ENCODE measurements around the gene PI4KA.
"Not testable (repeated sequence)": the region's sequence is repeated elsewhere in the genome, so short reads cannot be mapped to it uniquely, and the experiment has no call there.

DNA sequence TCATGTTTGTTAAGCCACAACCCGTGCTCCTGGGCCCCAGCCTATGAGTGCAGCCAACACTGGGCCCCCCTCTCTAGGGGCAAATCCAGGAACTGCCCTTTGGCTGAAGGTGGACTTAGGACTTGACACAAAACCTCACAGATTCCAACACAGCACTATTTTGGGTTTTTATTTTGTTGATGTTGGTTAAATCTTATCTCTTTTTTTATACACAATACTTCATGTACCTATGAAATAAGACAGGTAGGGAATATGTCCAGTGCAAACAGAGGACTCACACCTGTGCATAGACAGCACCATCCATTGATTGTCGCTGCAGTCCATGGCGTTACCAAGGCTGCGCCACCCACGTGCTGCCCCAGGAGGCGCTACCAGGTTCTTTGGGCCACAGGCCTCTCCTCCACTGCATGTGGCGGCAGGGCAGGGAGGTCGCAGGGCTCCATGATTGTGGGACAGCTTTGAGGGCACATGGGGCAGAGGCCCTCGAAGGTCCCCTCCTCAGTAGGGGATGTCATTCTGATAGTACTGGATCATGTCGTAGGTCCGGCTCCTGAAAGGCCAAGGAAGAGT is 151.0 kb downstream of the PI4KA start:
- not testable (repeated sequence) for TF ChIP-seq POLR2A (IDR thresholded peaks at IDR 0.05; ENCODE audit: low read depth, low read length); TAF1 (IDR thresholded peaks at IDR 0.05; ENCODE audit: borderline replicate concordance, low read depth, low read length); POLR2AphosphoS5 (IDR thresholded peaks at IDR 0.05; ENCODE audit: low read depth, low read length)

Measured in GM12892 (cell line).